ENCODE measurements around the gene COL16A1.
A peak's percentile ranks its signal among the peaks of the same experiment; 100 is the strongest.

COL16A1 gene

GRCh38 chr1:31703431-31704270 is at the start of gene COL16A1:
Gene COL16A1, minus strand, starts transcription at chr1:31704017. Its CDS starts 1,824 bp downstream, at chr1:31702193.
- peak; percentile 53 for DNase-seq (ENCODE audit: low read depth)

GRCh38 chr1:31752952-31753475 is 49.2 kb upstream of the COL16A1 start:
- no peak for DNase-seq (ENCODE audit: low read depth)

- DNase-seq (ENCODE audit: low read depth), result no peak
These were observed 48.4 kb upstream of the COL16A1 start for GRCh38 chr1:31752258-31752657.

GRCh38 chr1:31751822-31752241 is 48.0 kb upstream of the COL16A1 start:
- DNase-seq (ENCODE audit: low read depth), result no peak

GRCh38 chr1:31750858-31751510 is 47.2 kb upstream of the COL16A1 start:
- DNase-seq (ENCODE audit: low read depth), result peak; percentile 77

GRCh38 chr1:31749785-31750735 is 46.2 kb upstream of the COL16A1 start:
- DNase-seq (ENCODE audit: low read depth), result no peak

- DNase-seq (ENCODE audit: low read depth), result no peak
These were observed 44.5 kb upstream of the COL16A1 start for GRCh38 chr1:31748365-31748764.

GRCh38 chr1:31747304-31747703 is 43.5 kb upstream of the COL16A1 start:
- no peak for DNase-seq (ENCODE audit: low read depth)

GRCh38 chr1:31746687-31747086 is 42.9 kb upstream of the COL16A1 start:
- no peak for DNase-seq (ENCODE audit: low read depth)

- no peak for DNase-seq (ENCODE audit: low read depth)
These were observed 42.3 kb upstream of the COL16A1 start for GRCh38 chr1:31745946-31746670.

- peak; percentile 72 for DNase-seq (ENCODE audit: low read depth)
These were observed 41.5 kb upstream of the COL16A1 start for GRCh38 chr1:31745096-31745945.

GRCh38 chr1:31744165-31744888 is 40.5 kb upstream of the COL16A1 start:
- DNase-seq (ENCODE audit: low read depth), result no peak

- DNase-seq (ENCODE audit: low read depth), result no peak
These were observed 38.8 kb upstream of the COL16A1 start for GRCh38 chr1:31742462-31743212.

- DNase-seq (ENCODE audit: low read depth), result no peak
These were observed 35.5 kb upstream of the COL16A1 start for GRCh38 chr1:31739346-31739745.

- no peak for DNase-seq (ENCODE audit: low read depth)
These were observed 32.9 kb upstream of the COL16A1 start for GRCh38 chr1:31736675-31737074.

- no peak for DNase-seq (ENCODE audit: low read depth)
These were observed 31.8 kb upstream of the COL16A1 start for GRCh38 chr1:31735571-31735970.

- peak; percentile 61 for DNase-seq (ENCODE audit: low read depth)
These were observed 30.8 kb upstream of the COL16A1 start for GRCh38 chr1:31734582-31735107.

GRCh38 chr1:31733389-31734219 is 29.8 kb upstream of the COL16A1 start:
- no peak for DNase-seq (ENCODE audit: low read depth)
